Ecto neural progenitor cell (in vitro differentiated cells): ENCODE results near the gene KCMF1.

ENCODE experiments used
- DNase-seq: peaks from one replicate; pipeline ENCODE4 v3.0.0-alpha.2; 2018; ENCODE audit warnings: low spot score

The KCMF1 gene

DNA sequence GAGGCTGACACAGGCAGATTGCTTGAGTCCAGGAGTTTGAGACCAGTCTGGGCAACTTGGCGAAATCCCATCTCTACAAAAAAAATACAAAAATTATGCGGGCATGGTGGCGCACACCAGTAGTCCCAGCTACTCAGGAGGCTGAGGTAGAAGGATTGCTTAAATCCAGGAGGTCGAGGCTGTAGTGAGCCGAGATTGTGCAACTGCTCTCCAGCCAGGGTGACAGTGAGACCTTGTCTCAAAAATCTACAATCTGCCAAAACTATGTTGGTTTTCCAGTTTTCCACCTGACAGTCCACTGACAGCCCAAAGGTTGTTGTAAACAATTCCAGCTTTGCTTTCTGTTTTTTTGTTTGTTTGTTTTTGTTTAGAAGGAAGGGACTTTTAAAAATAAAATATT, 51.3 kb downstream of the KCMF1 start:
- DNase-seq = no peak

DNA sequence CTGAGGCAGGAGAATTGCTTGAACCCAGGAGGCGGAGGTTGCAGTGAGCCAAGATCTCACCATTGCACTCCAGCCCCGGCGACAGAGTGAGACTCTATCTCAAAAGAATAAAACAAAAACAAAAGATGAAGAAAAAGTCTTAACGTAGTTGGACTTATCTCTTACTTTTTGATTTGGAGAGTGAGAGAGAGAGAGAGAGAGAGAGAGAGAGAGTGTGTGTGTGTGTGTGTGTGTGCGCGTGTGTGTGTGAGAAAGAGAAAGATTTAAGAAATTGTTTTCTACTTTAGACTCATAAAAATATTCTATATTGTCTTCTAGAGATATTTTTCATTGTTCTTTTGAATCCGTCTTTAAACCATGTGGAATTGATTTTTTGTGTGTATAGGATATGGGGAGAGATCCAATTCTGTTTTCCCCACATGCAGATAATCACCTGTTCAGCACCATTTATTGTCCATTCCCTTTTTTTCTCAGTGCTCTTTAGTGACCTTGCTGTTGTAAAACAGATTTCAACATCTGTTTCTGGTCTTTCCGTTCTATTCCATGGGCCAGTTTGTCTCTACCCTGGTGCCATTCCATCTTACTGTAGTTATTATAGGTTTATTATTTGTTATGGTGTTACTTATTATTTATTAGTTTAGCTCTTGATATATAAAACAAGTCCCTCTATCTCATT, 53.5 kb downstream of the KCMF1 start:
- no peak for DNase-seq

DNA sequence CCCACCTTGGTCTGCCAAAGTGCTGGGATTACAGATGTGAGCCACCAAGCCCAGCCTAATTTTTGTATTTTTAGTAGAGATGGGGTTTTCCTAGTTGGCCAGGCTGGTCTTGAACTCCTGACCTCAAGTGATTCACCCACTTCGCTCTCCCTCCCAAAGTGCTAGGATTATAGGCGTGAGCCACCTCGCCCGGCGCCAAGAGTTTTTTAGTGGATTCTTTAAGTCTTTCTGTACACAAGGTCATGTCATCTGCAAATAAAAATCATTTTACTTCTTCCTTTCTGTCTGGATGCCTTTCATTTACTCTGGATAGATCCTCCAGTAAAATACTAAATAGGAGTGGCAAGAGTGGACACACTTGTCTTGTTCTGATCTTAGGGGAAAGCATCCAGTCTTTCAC, 61.7 kb downstream of the KCMF1 start:
- no peak for DNase-seq

DNA sequence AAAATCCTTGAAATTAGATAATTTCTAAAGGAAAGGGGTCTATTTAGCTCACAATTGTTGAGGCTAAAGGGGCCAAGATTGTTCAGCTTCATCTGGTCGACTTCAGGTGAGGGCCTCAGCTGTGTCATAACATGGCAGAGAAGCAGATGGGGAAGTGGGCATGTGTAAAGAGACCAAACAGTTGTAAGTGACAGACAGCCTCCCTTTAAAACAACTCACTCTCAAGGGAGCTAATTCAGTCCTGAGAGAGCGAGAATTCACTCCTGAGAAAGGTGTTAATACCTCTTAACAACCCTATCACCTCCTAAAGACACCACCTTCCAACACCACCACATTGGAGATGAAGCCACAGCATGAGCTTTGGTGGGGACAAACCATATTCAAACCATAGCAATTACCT, 62.4 kb downstream of the KCMF1 start:
- DNase-seq = no peak

DNA sequence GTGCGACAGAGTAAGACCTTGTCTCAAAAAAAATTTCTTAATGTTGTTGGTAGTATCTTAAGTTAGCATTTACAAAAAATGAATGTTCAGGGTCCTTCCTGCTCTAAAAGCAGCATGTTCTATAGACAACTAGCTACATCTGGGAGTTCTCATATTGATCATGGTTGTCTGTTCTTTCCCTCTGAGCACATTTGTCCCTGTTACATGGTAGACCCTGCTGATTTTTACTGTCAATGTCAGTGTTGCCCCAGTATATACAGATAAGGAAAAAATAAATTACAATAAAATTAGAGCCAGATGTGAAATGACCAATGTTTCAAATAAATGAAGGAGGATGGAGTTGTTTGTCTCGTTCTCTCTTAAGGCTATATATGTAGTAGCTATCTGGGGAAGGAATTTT, 63.2 kb downstream of the KCMF1 start:
- no peak for DNase-seq

DNA sequence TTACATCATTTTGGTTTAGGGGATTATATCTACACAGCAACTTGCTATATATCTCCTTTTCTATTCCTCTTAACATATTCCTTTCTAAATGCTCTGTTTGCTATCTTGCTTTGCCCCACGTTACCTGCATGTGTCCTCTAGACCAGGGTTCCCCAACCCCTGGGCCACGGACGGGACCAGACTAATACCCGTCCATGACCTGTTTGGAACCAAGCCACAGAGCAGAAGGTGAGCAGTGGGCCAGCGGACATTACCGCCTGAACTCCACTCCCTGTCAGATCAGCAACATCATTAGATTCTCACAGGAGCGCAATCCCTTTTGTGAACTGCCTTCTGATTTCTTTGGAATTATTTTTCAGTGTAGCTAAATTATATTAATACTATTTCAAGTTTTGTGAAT, 66.7 kb downstream of the KCMF1 start:
- DNase-seq = no peak

DNA sequence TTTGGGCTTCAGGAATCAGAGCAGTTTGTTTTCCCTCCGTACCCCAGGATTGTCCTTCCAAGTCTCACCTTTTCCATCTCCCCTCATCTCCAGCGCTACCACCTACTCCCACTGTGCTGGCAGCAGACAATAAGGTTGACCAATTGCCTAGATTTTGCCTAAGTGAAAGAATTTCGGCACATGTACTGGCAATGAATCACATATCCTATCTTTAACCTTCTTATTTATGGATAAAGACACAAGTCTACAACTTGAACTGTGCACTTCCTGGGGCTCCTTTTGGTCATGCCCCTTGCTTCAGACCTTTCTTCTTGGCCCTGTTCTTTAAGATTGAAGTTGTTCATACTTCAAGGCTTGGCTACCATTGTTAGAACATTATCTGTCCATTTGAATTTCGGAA, 71.4 kb downstream of the KCMF1 start:
- no peak for DNase-seq

DNA sequence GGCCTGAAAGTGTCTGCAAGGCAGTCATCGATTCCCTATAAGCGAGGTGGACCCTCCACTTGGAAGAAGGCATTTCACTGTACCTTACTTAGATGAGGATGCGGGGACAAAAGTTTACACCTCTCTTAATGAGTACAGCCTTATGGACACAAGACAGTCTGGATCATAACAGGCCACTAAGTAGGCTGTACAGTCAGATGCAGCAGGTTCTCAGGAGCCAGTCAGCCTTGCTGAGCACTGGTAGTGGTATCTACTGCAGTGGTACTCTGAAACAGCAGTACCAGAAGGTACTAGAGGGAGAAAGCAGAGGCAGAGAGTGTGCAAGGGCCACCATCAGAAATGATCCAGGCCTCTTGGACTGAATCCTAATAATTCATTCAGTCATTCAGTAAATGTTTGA, 77.6 kb downstream of the KCMF1 start:
- no peak for DNase-seq

DNA sequence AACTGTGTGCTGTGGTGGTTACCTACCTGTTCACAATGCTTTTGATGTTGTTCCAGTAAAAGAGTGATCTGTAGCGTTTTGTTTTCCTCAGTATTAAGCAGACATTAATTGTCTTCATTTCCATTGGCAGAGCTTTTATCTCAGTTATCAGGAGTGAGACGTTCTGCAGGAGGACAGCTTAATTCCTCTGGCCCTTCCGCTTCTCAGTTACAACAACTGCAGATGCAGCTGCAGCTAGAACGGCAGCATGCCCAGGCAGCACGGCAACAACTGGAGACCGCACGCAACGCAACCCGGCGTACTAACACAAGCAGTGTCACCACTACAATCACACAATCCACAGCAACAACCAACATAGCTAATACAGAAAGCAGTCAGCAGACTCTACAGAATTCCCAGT, 78.3 kb downstream of the KCMF1 start:
- no peak for DNase-seq

DNA sequence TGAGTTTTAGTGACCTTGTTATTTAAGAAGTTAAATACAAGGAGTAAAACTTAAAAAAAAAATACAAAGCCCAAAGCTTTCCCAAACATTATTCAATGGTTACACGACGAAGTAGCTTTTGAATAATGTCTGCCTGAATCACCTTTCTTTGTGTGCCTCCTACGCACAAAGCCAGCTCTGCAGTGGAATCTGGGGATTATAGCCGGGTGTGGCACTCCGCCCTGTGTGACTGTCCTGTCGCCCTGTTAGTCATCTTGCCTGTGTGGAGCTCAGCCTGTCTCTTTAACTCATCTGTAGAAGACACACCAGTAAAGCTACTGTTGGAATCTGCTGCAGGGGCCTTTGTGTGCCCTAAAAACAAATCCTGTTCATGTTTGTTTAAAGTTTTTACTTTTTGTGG, 82.8 kb downstream of the KCMF1 start:
- DNase-seq = no peak

DNA sequence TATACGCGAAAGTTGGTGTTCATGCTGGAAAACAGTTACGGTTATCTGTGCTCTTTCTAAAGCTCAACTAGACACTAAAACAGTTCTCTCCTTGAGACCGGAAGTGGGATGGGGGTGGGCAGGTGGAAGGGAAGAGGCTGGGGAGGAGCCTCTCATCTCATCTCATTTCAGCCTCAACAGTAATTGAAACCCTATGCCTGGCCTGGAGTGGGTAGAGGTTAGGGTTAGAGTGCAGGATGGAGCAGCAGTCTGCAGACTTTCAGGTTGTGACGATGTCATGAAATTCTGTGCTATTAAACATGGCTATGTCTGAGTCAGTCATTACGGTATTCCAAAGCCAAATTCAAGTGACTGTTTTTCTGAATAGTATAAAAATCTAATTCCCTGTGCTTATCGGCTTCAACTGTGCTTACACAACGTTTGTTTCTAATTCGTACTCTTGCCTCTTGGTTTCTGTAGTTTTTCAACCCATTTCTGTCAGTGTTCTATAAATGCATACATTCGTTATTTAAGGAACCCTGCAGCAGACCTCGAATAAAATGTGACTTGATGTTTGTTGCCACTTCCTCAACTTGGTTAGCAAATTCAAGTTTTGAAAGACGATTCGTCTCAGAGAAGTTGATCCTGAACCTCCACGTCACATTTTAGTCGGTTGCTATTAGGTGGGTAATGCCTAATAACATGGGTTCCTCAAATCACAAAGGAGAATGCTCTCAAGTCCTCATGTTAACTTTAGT, 86.4 kb downstream of the KCMF1 start:
- no peak for DNase-seq

DNA sequence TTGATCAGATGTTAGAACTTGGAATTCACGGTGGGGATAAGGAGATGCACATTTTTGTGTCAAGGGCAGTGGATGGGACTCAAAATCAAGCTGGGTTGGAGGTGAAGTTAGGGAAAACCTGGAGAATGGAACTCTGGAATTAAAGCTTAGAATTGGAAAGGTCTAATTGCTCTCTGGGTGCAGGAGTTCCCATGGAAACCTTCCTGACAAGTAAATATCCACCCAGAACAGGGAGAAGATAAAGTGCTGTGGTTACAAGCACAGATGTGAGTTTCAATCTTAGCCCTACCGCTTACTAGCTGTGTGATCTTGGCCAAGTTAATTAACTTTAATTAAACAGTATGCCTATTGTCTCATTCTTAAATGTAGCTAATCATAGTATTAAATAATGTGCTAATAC, 90.9 kb downstream of the KCMF1 start:
- DNase-seq = no peak

DNA sequence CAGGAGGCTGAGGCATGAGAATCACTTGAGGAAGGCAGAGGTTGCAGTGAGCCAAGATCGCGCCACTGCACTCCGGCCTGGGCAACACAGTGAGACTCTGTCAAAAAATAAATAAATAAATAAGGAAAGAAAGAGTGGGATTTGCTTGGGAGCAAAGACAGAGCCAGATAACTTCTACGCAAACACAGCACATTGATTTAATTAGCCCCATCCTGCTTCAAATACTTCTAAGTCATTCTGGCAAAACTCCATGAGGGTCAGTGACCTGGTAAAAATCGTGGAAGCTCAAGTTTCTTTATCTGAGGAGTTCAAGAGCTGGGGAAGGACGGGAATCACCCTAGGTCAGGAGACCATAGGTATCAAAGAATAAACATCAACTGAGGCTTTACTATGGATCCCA, 91.6 kb downstream of the KCMF1 start:
- no peak for DNase-seq

DNA sequence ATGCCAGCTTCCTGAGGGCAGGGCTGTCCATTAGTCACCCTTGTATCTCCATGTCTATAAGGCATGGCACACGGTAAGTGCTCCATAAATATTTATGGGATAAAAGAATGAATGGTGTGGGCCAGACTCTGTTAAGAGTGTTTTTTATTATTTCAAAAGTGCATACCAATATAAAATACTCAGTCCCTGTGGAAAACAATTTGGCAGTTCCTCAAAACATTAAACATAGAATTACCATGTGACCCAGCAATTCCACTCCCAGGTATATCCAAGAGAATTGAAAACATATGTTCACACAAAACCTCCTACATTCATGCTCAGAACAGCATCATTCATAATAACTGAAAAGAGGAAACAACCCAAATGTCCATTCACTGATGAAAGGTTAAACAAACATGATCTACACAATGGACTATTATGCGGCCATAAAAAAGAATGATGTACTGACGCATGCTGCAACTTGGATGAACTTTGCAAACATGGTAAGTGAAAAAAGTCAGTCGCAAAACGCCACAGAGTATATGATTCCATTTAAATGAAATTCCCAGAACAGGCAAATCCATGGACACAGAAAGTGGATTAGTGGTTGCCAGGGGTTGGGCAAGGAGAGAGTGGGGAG, 93.1 kb downstream of the KCMF1 start:
- no peak for DNase-seq

DNA sequence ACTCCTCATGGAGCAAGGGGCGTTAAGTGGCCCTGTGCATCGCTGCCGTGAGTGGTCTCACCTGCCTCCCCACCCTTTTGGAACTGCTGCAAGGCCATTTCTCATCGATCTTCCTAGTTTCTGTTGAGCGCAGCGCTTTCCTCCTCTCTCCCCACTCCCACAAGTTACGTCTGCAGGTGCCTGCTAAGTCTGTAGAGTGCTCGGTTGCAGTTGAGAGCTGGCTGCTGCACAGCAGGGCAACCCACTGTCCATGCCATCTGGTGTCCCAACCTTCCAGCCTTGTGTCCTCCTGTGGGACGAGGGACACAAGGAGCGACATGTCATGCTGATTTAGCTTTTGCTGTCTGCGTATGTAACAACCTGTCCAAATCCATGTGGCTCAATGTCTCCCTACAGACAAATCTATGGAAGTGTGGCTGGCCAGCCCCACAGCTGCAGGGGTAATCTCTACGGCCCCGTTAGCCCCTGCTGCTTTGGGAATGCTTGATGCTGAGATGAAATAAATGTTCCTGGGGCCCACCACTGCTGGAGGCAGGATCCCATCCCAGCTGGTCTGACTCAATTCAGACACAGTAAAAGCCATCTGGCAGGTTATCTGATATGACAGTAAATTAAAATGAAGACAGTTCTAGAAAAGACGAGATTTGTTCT, 94.1 kb downstream of the KCMF1 start:
- peak; percentile 56 for DNase-seq

DNA sequence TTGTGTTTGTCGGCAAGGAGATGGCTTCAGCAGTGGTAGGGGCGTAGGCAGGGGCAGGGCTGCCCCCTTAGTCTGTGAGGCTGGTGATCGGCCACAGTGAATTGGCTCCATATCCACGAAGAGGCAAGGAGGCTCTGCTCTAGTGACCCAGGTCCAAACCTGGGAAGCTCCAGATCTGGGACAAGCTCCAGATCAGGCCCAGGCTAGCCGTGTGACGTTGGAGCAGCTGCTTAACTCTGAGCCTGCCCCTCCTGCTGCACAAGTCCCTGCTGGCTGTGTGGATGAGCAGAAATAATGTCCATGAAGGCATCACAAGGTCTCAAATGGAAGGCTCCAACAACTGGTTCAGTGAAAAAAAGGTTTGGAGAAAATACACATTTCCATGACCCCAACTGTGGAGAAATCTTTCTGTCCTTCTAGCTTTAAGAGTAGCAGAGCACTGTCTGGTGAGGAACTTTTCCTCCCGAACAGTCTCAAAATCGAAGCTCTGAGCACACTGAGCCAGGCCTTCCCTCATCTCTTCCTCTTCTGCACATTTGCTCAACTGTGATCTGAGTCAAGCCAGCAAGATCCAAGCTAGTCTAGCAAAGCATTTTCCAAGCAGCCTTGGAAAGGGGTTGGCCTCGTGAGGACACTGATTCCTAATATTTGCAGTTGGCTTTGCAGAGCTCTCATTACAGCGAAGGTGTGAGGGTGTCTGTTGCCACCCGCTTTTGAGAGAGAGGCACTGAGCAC, 95.2 kb downstream of the KCMF1 start:
- no peak for DNase-seq

DNA sequence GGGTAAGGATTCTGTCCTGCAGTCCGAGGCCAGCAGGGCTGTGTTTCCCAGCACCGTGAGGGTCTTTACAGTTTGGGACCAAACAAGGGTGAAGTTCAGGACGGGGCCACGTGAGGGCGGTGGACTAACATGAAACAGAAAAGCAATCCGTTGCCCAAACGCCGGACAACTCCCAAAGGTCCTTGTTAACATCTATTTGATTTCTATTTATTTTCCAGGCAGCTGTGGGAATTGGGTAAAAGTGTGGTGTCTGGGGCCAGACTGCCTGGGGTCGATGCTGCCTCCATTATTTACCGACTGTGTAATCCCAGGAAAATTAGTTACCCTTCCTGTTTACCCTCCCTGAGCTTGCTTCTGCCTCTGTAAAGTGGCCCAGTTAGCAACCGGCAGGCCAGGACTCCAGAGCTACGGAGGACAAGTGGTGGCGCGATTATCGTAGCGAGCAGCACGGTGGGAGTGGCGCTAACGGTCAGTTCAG, 96.0 kb downstream of the KCMF1 start:
- DNase-seq = peak; percentile 89

DNA sequence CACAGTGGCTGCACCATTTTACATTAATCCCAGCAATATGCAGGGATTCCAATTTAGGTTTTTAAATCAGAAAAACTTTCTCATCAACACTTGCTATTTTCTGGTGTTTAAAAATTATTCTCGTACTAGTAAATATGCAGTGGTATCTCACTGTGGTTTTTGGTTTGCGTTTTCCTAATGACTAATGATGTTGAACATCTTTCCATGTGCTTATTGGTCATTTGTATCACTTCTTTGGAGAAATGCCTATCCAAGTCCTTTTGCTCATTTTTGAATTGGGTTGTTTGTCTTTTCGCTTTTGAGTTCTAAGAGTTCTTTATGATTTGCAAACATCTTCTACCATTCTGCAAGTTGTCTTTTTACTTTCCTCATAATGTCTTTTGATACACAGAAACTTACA, 100.1 kb downstream of the KCMF1 start:
- no peak for DNase-seq

DNA sequence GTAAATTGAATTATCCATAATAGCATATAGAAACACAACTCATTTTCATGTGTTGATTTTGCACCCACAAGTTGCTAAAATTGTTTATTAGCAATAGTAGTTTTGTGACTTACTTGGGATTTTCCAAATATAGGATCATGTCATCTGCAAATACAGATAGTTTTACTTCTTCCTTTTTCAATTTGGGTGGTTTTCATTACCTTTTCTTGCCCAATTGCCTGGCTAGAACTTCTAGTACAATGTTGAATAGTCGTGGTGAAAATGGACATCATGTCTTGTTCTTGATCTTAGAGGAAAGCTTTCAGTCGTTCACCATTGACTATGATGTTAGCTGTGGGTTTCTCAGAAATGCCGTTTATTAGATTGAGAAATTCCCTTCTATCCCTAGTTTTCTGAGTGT, 102.1 kb downstream of the KCMF1 start:
- DNase-seq = no peak

DNA sequence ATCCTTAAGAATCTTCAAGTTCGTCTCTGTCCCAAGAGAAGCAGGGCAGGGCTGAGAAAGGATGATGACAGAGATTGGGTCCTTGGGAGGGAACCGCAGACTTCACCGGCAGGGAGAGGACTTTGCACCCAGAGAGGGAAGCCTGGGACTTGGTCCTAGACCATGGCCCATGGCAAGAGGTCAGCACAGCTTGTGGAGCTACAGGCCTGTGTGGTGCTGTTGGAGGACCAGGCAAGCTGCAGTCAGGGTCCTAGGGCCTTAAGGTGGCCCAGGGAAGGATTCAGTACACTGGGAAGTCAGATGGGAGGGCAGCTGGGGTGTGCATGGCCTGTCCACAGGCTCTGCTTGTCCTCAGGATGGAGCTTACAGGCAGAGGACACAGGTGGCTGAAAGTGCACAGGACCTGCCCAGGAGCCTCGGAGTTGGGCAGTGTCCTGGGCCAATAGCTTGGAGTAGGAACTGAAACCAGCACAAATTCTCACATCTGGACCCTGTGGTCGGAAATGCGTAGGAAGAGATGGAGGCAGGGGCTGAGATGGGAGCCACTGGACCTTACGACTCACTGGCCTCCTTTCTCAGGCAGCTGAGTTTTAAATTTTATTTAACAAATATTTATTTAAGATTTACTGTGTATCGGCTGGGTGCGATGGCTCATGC, 105.8 kb downstream of the KCMF1 start:
- DNase-seq = no peak

DNA sequence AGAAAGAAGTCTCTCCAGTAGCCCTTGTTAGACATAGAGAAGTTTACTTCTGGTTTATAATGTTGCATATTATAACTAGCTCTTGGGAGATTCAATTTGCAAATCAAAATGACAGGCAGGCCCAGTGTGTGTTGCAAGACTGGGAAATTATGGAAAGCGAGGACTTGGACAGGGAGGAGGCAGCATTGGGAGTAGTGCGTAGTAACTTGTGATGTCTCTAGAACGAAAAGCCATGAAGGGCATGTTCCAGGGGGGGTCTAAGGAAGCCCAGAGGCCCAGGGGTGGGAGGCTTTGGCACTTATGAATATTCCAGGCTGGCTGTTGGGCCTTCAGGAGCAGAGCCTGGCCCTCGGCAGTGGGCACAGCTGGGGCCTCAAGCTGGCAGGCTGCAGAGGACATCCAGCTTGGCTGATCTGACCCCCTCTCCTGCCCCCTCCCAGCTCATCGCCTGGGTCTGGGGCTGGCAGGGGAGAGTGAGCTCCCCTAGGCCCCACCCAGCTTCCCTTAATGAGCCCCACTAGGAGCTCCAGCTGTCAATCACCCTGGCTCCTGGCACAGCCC, 107.0 kb downstream of the KCMF1 start:
- no peak for DNase-seq
